Sigmoid colon (tissue), 7 donors: ENCODE measurements around the gene KCNN1. TPM values are rescaled to one million over a fixed set of nuclear protein-coding genes. Genes with fewer than 3 reads are reported as not detected.
A peak's percentile ranks its signal among the peaks of the same experiment; 100 is the strongest.

Experiments used
- DNase-seq: peaks from one replicate; pipeline ENCODE4 v3.0.0-alpha.2; 2019
- H3K27ac ChIP-seq, 4 donors: fragments of 200-600 bp; sonication (generic); one replicate each; pipeline ENCODE4 v1.5.1; 2016 to 2019; ENCODE audit warnings: mild to moderate bottlenecking in 1 of 4
- H3K27me3 ChIP-seq, 3 donors: fragments of 200-600 bp; sonication (generic); one replicate each; pipeline ENCODE4 v1.5.1; 2019; ENCODE audit warnings: mild to moderate bottlenecking in 1 of 3
- H3K36me3 ChIP-seq, 4 donors: fragments of 200-600 bp; sonication (generic); one replicate each; pipeline ENCODE4 v1.5.1; 2016 to 2019
- H3K4me1 ChIP-seq, 4 donors: fragments of 200-600 bp; sonication (generic); one replicate each; pipeline ENCODE4 v1.5.1; 2017 to 2019
- H3K4me3 ChIP-seq, 4 donors: fragments of 200-600 bp; sonication (generic); one replicate each; pipeline ENCODE4 v1.5.1; 2017 to 2019; ENCODE audit warnings: mild to moderate bottlenecking in 2 of 4, moderate library complexity in 1 of 4
- H3K9me3 ChIP-seq, 4 donors: fragments of 200-600 bp in 3 of 4; sonication (generic) in 3 of 4; one replicate each; pipeline versions ENCODE4 v1.5.1 to v1.6.1; 2013 to 2019
- EP300 ChIP-seq, 4 donors: sonication (generic); formaldehyde crosslinking; IDR thresholded peaks; one replicate each; pipeline ENCODE4 v1.6.1; 2017; ENCODE audit warnings: antibody characterized with exemption in 4 of 4
- POLR2A ChIP-seq, 2 donors: fragments of 450-650 bp; IDR thresholded peaks; one replicate each; pipeline ENCODE4 v1.6.1; 2016; ENCODE audit warnings: antibody characterized with exemption in 2 of 2, mild to moderate bottlenecking in 2 of 2, moderate library complexity in 2 of 2
- POLR2AphosphoS5 ChIP-seq, 4 donors: sonication (generic); formaldehyde crosslinking; IDR thresholded peaks; one replicate each; pipeline ENCODE4 v1.6.1; 2017; ENCODE audit warnings: antibody characterized with exemption in 4 of 4
- WGBS, 2 donors: extraction: QIAGEN DNeasy Blood & Tissue Kit; methylation state at CpG; one replicate each; pipeline ENCODE4 v1.1.7; 2013; 5-methylcytosine and 5-hydroxymethylcytosine counted together
- intact Hi-C: fragments of 100-400 bp; cut with DNase I; formaldehyde crosslinking; loops from one replicate; pipeline ENCODE4 v1.15.1; 2023
- polyA plus RNA-seq, 3 donors: library from polyadenylated mRNA; stranded (reverse); fragments of 200-250 nt; gene quantifications; one replicate each; pipeline ENCODE4 v1.2.3, GENCODE V29; 2013
- total RNA-seq, 4 donors: library from RNA; depleted of rRNA; stranded (reverse); fragments of >200 nt; gene quantifications; one replicate each; pipeline ENCODE4 v1.1.0, GENCODE V29; 2016
- TF ChIP-seq, protein P1 (sequence below), 4 experiments: fragments of 450-650 bp in 3 of 4; fragments of 200-600 bp in 1 of 4; IDR thresholded peaks; one replicate each; pipeline ENCODE4 v1.5.1; 2016 to 2019; ENCODE audit warnings: antibody characterized with exemption in 4 of 4, mild to moderate bottlenecking in 3 of 4, moderate library complexity in 2 of 4
- donor health status: healthy with polysubstance abuse.
- donor health status: Bipolar disorder and iron deficiency.
- donor health status: healthy.

Gene KCNN1
- total and polyA plus RNA-seq, 7 donors, result 0.17 to 0.55 (median 0.33) TPM; not detected in 4

GRCh38 chr19:17929056-17929455 is 37.9 kb upstream of the KCNN1 start:
- no peak overlapping the region for H3K27ac ChIP-seq
- H3K9me3 ChIP-seq, result no peaks in the 10 kb centered on the region
- no peak for DNase-seq
- intact Hi-C loops, result no loop called here
- TF ChIP-seq, protein P1, sequence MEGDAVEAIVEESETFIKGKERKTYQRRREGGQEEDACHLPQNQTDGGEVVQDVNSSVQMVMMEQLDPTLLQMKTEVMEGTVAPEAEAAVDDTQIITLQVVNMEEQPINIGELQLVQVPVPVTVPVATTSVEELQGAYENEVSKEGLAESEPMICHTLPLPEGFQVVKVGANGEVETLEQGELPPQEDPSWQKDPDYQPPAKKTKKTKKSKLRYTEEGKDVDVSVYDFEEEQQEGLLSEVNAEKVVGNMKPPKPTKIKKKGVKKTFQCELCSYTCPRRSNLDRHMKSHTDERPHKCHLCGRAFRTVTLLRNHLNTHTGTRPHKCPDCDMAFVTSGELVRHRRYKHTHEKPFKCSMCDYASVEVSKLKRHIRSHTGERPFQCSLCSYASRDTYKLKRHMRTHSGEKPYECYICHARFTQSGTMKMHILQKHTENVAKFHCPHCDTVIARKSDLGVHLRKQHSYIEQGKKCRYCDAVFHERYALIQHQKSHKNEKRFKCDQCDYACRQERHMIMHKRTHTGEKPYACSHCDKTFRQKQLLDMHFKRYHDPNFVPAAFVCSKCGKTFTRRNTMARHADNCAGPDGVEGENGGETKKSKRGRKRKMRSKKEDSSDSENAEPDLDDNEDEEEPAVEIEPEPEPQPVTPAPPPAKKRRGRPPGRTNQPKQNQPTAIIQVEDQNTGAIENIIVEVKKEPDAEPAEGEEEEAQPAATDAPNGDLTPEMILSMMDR (IDR thresholded peaks at IDR 0.05), result no peak
- no peak for TF ChIP-seq POLR2AphosphoS5 (IDR thresholded peaks at IDR 0.05)
- no peak for TF ChIP-seq POLR2A (IDR thresholded peaks at IDR 0.05)
- TF ChIP-seq EP300 (IDR thresholded peaks at IDR 0.05), result no peak
- H3K27me3 ChIP-seq, result no peaks in the 10 kb centered on the region
- H3K4me1 ChIP-seq, result peaks cover 0 to 19% (median 18%) of the 10 kb centered on the region in 4 donors
- no peaks in the 10 kb centered on the region for H3K36me3 ChIP-seq
- WGBS, 2 donors, result 63 to 73% methylated on average over 4 of the region's 4 CpGs
- H3K4me3 ChIP-seq, result no peak overlapping the region

DNA sequence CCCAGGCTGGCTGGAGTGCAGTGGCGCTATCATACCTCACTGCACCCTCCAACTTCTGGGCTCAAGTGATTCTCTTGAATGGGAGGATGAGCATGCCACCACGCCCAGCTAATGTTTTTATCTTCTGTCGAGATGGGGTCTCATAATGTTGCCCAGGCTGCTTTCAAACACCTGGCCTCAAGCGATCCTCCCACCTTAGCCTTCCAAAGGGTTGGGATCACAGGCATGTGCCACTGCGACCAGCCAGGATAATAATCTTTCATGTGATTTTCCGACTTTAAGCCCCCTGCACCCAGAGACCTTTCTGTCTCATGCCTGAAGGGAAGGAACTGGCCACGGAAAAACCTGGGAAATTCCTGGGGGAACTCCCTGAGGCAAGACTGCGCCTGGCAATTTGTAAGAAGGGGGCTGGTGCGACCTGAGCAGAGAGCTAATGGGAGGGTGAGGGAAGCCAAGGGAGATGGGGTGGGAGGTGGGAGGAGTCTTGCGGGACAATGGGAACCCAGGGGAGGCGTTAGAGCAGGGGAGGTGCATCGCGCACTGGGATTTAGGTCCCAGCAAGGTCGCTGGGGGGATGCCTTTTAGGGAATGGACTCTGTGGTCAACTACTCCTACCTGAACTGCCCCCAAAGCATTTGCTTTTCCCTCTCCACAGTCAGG is 35.2 kb upstream of the KCNN1 start:
- Histone ChIP-seq H3K27me3 (no peaks in the 10 kb centered on the region), H3K4me1 (peaks cover 0 to 23% (median 21%) of the 10 kb centered on the region in 4 donors), H3K9me3 (no peaks in the 10 kb centered on the region), H3K36me3 (peaks cover 0 to 7% (median 0%) of the 10 kb centered on the region in 4 donors), H3K27ac (peak overlapping the region in 2 of 4 donors; percentile 87 to 88), H3K4me3 (peak overlapping the region; percentile 59 to 98 (median 88))
- TF ChIP-seq, protein P1 (IDR thresholded peaks at IDR 0.05), result no peak
- TF ChIP-seq POLR2AphosphoS5 (IDR thresholded peaks at IDR 0.05) (no peak), EP300 (IDR thresholded peaks at IDR 0.05) (no peak), POLR2A (IDR thresholded peaks at IDR 0.05) (no peak)
- 28 to 34% methylated on average over 14 of the region's 14 CpGs for WGBS, 2 donors
- intact Hi-C loops, result loop anchor here (1.0 to 2.0 kb wide), 2 partner anchors 15 to 72 kb away; partner anchors contain the start of gene RPL18A
- no peak for DNase-seq

DNA sequence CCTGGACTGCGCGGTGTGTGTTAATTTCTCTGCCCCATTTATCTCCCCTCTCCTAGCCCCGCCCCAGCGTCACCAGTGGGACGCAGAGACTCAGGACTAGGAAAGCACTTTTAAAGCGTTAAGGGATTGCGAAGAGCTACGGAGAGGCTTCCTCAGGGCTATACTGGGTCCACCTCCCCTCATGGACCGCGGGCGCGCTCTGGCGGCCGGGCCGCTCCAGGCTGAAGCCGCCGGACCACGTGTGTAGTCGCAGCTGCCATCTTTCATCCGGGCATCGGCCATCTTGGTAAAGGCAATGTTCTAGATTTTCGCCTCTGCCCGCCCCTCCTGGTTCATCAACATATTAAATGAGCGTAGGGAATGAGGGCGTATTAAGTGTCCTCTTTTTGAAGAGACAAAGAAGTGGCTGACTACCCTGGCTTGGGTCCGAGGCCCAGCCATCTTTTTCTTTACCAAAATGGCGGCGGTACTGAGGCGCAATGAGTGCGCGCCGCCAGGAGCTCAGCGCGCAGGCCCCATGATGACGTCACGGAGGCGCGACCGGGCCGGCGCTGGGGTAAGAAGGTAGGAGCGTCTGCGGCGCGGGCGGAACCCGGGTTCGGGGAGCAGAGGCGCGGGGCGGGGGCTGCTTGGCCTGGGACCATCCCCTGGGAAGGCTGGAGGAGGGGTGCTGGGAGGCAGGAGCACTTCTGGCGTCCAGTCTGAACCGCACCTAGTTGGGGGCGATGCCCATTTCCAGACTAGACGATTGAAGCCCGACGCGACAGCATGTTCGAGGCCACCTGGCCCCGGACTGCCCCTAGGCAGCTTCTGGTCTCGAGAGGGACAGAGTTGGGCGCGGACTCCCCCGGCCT is 34.2 kb upstream of the KCNN1 start, which contains the start of gene CCDC124:
Gene CCDC124, plus strand, starts transcription at position 531 of the 854 bp plus-strand sequence. CDS start 3,406 bp downstream, outside the sequence.
- WGBS, 2 donors, result 0 to 1% methylated on average over 64 of the region's 64 CpGs
- Histone ChIP-seq H3K27ac (peak within 1 kb of the TSS; percentile 77 to 88 (median 84)), H3K9me3 (no peaks in the 10 kb centered on the region), H3K4me1 (peaks cover 0 to 23% (median 21%) of the 10 kb centered on the region in 4 donors), H3K27me3 (no peaks in the 10 kb centered on the region), H3K36me3 (peaks cover 0 to 17% (median 0%) of the 10 kb centered on the region in 4 donors), H3K4me3 (peak within 1 kb of the TSS; percentile 59 to 98 (median 88))
- DNase-seq, result peak; percentile 94
- intact Hi-C loops, result loop anchor here (1.0 to 2.0 kb wide), 2 partner anchors 14 to 73 kb away; partner anchors contain the start of gene RPL18A
- TF ChIP-seq POLR2AphosphoS5 (IDR thresholded peaks at IDR 0.05), result peak; percentile 93 to 99 (median 96)
- TF ChIP-seq EP300 (IDR thresholded peaks at IDR 0.05), result peak in 1 of 4 donors; percentile 1
- TF ChIP-seq, protein P1 (IDR thresholded peaks at IDR 0.05), result peak; percentile 70 to 90 (median 77)
- TF ChIP-seq POLR2A (IDR thresholded peaks at IDR 0.05), result peak; percentile 84 to 90

- intact Hi-C loops, result loop anchor here (2.0 kb wide), 1 partner anchor 13 kb away; no protein-coding TSS in a partner anchor
- Histone ChIP-seq H3K27ac (peak overlapping the region; percentile 77 to 88 (median 84)), H3K4me3 (peak overlapping the region; percentile 59 to 98 (median 88)), H3K36me3 (peaks cover 0 to 21% (median 0%) of the 10 kb centered on the region in 4 donors), H3K4me1 (peaks cover 0 to 23% (median 21%) of the 10 kb centered on the region in 4 donors), H3K27me3 (no peaks in the 10 kb centered on the region), H3K9me3 (no peaks in the 10 kb centered on the region)
- DNase-seq, result no peak
- no peak for TF ChIP-seq POLR2A (IDR thresholded peaks at IDR 0.05)
- no peak for TF ChIP-seq EP300 (IDR thresholded peaks at IDR 0.05)
- TF ChIP-seq, protein P1 (IDR thresholded peaks at IDR 0.05), result no peak
- TF ChIP-seq POLR2AphosphoS5 (IDR thresholded peaks at IDR 0.05), result no peak
- 16 to 24% methylated on average over 19 of the region's 19 CpGs for whole genome bisulfite sequencing, 2 donors
These were observed 33.3 kb upstream of the KCNN1 start for GRCh38 chr19:17933414-17934129.
